ENCODE results near the gene GALNT15. TPM values are rescaled to one million over a fixed set of nuclear protein-coding genes. Genes with fewer than 3 reads are reported as not detected.

GALNT15 gene
- total and polyA plus RNA-seq, 2 donors (not counting 3 experiments of a cell fraction or from before 2014, with no cell fraction given): 0.87 to 5.4 TPM

GRCh38 chr3:16257309-16257708, 82.8 kb downstream of the GALNT15 start:
- no peak for FAIRE-seq
- H3K9me1 ChIP-seq (replicated peaks; ENCODE audit: control insufficient read depth, extremely low read depth, insufficient read depth, low read length): no peaks in the 10 kb centered on the region
- no peaks in the 10 kb centered on the region for H4K20me1 ChIP-seq (replicated peaks; ENCODE audit: control insufficient read depth, extremely low read depth, insufficient read depth, low read length)
- TF ChIP-seq FOS (IDR thresholded peaks at IDR 0.05; ENCODE audit: borderline replicate concordance, insufficient read depth, low read length) (no peak), MYC (IDR thresholded peaks at IDR 0.05; ENCODE audit: low read depth, low read length) (no peak), POLR2A (IDR thresholded peaks at IDR 0.05; ENCODE audit: low read depth, low read length) (no peak), JUN (IDR thresholded peaks at IDR 0.05; ENCODE audit: borderline replicate concordance, insufficient read depth, insufficient read length, low read depth) (no peak), POLR2AphosphoS5 (IDR thresholded peaks at IDR 0.05; ENCODE audit: insufficient read depth, low read depth, low read length) (no peak), GATA2 (IDR thresholded peaks at IDR 0.05; ENCODE audit: insufficient read depth, insufficient read length, low read depth, low read length) (no peak), EZH2 (IDR thresholded peaks at IDR 0.05; ENCODE audit: borderline replicate concordance, low read depth, low read length, severe bottlenecking) (no peak)
- TF ChIP-seq, protein P1, sequence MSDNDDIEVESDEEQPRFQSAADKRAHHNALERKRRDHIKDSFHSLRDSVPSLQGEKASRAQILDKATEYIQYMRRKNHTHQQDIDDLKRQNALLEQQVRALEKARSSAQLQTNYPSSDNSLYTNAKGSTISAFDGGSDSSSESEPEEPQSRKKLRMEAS (IDR thresholded peaks at IDR 0.05; ENCODE audit: insufficient read depth, insufficient read length): no peak
- TF ChIP-seq, protein P2, sequence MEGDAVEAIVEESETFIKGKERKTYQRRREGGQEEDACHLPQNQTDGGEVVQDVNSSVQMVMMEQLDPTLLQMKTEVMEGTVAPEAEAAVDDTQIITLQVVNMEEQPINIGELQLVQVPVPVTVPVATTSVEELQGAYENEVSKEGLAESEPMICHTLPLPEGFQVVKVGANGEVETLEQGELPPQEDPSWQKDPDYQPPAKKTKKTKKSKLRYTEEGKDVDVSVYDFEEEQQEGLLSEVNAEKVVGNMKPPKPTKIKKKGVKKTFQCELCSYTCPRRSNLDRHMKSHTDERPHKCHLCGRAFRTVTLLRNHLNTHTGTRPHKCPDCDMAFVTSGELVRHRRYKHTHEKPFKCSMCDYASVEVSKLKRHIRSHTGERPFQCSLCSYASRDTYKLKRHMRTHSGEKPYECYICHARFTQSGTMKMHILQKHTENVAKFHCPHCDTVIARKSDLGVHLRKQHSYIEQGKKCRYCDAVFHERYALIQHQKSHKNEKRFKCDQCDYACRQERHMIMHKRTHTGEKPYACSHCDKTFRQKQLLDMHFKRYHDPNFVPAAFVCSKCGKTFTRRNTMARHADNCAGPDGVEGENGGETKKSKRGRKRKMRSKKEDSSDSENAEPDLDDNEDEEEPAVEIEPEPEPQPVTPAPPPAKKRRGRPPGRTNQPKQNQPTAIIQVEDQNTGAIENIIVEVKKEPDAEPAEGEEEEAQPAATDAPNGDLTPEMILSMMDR (IDR thresholded peaks at IDR 0.05; ENCODE audit: extremely low read depth in 1 of 2, insufficient read depth in 1 of 2, low read depth in 1 of 2, low read length in 2 of 2): no peak
- H3K27ac ChIP-seq (ENCODE audit: insufficient read depth, low read depth, low read length): no peak overlapping the region
- no TSS peak for BruUV-seq (replicated peaks)
- intact Hi-C loops (cut with micrococcal nuclease) (no loop called here), dilution Hi-C loops (cut with MboI; ENCODE audit: extremely low pct_ligation_motif_present, low sequenced_read_pairs) (no loop called here)
- H3K27me3 ChIP-seq (ENCODE audit: control insufficient read depth in 2 of 2, insufficient read depth in 2 of 2, low read length in 2 of 2): no peaks in the 10 kb centered on the region
- no peak overlapping the region for H3K4me2 ChIP-seq (ENCODE audit: insufficient read depth, low read length)
- no peaks in the 10 kb centered on the region for H3K9me3 ChIP-seq (replicated peaks; ENCODE audit: control insufficient read depth, insufficient read depth, low read length)
- H3K79me2 ChIP-seq (ENCODE audit: control insufficient read depth, insufficient read depth, low read length): peaks cover 9% of the 10 kb centered on the region
- CTCF ChIA-PET: no interaction called here
- no peak overlapping the region for H3K9ac ChIP-seq (replicated peaks; ENCODE audit: extremely low read depth, insufficient read depth, low read length)
- POLR2A ChIA-PET: no interaction called here
- DNase-seq (ENCODE audit: low read depth, low spot score): no peak
- no peak overlapping the region for H2AFZ ChIP-seq (ENCODE audit: low read depth, low read length)
- no peak overlapping the region for H3K4me3 ChIP-seq (replicated peaks in 1 of 3; ENCODE audit: insufficient read depth in 1 of 3, low read depth in 1 of 3, low read length in 3 of 3)
- H3K4me1 ChIP-seq (ENCODE audit: control insufficient read depth, extremely low read depth, insufficient read depth, low read length): no peaks in the 10 kb centered on the region
- peaks cover 0 to 4% of the 10 kb centered on the region in 2 experiments for H3K36me3 ChIP-seq (ENCODE audit: control insufficient read depth in 2 of 2, extremely low read depth in 1 of 2, insufficient read depth in 2 of 2, low read length in 2 of 2)
